ENCODE data around the gene MAGEA10.

- TF ChIP-seq, protein P1, sequence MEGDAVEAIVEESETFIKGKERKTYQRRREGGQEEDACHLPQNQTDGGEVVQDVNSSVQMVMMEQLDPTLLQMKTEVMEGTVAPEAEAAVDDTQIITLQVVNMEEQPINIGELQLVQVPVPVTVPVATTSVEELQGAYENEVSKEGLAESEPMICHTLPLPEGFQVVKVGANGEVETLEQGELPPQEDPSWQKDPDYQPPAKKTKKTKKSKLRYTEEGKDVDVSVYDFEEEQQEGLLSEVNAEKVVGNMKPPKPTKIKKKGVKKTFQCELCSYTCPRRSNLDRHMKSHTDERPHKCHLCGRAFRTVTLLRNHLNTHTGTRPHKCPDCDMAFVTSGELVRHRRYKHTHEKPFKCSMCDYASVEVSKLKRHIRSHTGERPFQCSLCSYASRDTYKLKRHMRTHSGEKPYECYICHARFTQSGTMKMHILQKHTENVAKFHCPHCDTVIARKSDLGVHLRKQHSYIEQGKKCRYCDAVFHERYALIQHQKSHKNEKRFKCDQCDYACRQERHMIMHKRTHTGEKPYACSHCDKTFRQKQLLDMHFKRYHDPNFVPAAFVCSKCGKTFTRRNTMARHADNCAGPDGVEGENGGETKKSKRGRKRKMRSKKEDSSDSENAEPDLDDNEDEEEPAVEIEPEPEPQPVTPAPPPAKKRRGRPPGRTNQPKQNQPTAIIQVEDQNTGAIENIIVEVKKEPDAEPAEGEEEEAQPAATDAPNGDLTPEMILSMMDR (IDR thresholded peaks at IDR 0.05): no peak
- no peak for TF ChIP-seq POLR2A (IDR thresholded peaks at IDR 0.05)
Measured at GRCh38 chrX:152157042-152157441, 18.7 kb upstream of the MAGEA10 start.

All from lower leg skin (tissue), 3 donors.